Neural progenitor cell (in vitro differentiated cells): Measurements from ENCODE around the gene IGSF8.

Experiments
- CTCF ChIP-seq: fragments of 200-600 bp; sonication (generic); IDR thresholded peaks from 2 replicates; pipeline ENCODE4 v1.5.1; 2017; ENCODE audit warnings: antibody characterized with exemption, mild to moderate bottlenecking
- EZH2 ChIP-seq: fragments of 200-600 bp; sonication (generic); IDR thresholded peaks from 2 replicates; pipeline ENCODE4 v1.6.1; 2017; ENCODE audit warnings: antibody characterized with exemption, mild to moderate bottlenecking, moderate library complexity

- TF ChIP-seq CTCF (no peak), EZH2 (no peak)
Observed at GRCh38 chr1:160081261-160081936, 17.0 kb downstream of the IGSF8 start, which contains the start of gene KCNJ9.
